Fibroblast of upper back skin (primary cell): ENCODE results near the gene CAPN15.
A peak's percentile ranks its signal among the peaks of the same experiment; 100 is the strongest.
"Not testable (repeated sequence)": the region's sequence is repeated elsewhere in the genome, so short reads cannot be mapped to it uniquely, and the experiment has no call there.

Experiments
- DNase-seq: peaks from one replicate; pipeline ENCODE4 v3.0.0-alpha.2; 2013

CAPN15 gene

DNA sequence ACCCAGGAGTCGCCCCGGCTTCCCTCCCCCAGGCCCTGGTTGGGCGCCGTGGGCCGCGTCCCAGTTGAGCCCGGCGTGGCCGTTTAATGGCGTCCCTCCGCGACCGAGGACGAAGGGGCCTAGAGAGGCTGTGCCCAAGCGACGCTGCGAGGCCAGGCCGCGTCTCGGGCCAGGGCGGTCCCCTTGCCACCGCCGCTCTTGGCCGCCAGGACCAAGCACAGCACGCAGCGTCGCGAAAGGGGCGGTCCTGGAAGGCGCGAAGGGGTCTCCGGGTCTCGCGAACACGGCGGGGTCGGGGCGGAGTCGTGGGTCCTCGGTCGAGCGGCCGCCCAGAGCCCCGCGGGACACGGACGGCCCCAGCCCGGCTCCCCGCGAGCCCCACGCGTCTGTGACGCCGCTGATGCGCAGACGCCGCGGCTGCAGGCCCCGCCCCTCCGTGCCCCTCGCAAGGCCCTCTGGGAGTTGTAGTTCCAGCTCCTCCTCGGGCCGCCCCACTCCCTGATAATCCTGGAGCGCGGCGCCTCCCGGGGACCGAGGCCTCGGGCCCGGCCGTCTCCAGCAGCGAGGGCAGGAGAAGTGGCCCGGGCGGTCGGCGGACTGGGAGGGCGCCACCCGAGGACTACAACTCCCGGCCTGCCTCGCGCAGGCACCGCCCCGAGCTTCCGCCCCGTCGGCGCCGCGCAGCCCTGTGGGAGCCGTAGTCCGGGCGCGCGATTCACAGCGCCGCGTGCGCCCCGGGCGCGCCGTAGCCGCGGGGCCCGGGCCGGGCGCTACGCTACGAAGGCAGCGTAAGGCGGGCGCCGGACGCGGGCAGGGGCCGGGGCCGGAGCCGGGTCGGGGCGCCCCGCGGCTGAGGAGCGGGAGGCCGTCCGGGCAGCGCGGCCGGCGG is at the start of gene CAPN15:
Gene CAPN15 (plus strand): TSS at position 698 of the 889 bp plus-strand sequence. CDS start 19,127 bp downstream, outside the sequence.
- peak; percentile 81 for DNase-seq

DNA sequence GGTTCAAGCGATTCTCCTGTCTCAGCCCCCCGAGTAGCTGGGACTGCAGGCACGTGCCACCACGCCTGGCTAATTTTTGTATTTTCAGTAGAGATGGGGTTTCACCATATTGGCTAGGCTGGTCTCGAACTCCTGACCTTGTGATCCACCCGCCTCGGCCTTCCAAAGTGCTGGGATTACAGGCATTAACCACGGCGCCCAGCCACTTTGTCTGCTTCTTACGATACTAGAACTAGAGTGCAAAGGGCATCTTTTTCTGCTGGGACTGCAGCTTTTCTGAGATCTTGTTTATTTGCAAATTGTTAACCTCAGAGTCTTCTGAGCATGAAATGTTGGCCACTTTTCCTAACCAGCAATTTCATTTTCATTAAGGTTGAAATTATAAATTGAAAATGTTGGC is 49.2 kb upstream of the CAPN15 start:
- DNase-seq = not testable (repeated sequence)

DNA sequence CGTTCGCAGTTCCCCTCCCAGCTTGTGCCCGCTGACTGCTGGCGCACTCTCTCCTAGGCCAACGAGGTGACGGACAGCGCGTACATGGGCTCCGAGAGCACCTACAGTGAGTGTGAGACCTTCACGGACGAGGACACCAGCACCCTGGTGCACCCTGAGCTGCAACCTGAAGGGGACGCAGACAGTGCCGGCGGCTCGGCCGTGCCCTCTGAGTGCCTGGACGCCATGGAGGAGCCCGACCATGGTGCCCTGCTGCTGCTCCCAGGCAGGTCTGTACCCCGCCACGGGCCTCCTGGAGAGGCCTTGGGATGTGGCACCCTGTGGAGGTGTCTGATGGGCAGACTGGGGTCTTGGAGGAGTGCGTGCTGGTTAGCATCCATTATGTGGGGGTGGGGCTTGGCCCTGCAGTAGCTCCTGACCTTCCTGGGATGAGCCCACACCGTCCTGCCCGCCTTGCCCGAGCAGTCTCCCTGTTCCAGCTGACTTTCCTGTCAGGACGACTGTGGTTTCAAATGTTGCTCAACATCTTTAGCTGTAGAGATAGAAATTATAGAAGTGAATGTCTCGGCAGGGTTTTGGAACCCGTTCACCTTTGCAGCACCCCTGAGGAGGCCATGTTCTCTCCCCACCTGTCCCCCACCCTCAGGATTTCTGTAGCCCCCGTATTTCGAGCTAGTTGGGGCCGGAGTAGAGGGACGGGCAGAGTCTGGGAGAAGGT is 44.9 kb upstream of the CAPN15 start:
- DNase-seq = no peak

DNA sequence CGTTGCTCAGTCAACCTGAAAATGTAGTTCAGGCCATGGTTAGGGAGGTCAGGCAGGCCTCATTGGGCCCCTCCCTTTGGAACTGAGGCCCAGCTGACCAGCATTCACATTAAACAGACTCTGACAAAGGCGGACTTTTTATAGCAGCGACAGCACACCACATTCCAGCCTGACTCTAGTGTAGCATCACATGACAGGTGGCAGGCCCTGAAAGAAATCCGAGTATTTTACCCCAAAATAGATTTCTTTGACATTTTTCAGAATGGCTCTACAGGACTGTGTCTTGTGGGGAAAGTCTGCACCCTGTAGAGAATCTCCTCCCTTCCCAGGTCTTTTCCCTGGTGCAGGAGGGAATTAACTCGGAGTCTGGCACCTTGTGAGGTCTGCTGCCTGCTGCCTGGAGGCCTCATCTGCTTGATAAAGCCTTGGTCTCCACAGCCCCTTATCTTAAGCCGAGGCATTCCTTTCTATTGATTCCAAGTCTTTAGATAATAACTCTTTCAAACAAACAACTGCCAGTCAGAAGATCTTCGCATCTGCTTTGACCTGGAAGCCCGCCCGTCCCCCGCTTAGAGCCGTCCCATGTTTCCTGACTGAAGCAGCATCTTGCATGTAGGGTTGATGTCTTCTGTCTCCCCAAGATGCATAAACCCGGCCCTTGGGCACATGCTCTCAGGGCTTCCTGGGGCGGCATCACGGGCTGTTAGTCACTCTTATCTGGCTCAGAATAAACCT is 44.0 kb upstream of the CAPN15 start:
- DNase-seq = no peak

DNA sequence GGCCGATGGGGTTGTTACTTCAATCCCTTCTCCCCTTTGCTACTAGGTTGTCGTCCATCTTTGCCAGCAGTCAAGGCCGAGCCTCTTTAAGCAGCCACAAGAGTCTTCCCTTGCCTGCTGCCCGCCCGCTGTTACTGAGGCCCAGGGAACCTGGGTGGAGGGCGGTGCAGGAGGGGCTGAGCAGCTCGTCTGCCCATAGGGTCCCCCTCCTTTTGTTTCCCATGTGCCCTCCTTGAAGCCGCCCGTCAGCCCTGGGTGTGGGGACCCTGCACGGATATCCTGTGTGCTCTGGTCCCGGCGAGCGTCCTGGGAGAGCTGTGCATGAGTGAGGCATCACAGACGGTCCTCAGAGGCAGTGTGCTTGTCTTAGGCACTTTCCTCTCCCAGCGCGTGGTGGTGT is 37.9 kb upstream of the CAPN15 start:
- no peak for DNase-seq

DNA sequence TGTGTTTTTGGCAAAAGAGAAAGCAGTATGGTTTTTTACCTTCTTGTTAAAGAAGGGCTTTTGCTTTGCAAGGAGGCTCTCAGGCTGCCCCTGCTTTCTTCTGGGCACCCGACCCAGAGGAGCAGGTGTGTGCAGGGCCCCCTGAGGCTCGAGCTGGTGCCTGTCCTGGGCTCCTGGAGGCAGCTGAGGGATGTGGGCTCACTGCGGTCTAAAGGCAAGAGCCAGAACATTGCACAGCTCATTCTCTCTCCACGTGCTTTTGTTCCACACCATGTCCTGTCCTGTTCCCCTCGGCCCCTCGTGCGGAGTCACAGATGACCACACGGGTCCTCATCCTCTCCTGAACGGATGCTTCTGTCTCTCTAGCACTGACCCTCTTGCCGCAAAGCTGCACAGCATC is 36.7 kb upstream of the CAPN15 start:
- no peak for DNase-seq

DNA sequence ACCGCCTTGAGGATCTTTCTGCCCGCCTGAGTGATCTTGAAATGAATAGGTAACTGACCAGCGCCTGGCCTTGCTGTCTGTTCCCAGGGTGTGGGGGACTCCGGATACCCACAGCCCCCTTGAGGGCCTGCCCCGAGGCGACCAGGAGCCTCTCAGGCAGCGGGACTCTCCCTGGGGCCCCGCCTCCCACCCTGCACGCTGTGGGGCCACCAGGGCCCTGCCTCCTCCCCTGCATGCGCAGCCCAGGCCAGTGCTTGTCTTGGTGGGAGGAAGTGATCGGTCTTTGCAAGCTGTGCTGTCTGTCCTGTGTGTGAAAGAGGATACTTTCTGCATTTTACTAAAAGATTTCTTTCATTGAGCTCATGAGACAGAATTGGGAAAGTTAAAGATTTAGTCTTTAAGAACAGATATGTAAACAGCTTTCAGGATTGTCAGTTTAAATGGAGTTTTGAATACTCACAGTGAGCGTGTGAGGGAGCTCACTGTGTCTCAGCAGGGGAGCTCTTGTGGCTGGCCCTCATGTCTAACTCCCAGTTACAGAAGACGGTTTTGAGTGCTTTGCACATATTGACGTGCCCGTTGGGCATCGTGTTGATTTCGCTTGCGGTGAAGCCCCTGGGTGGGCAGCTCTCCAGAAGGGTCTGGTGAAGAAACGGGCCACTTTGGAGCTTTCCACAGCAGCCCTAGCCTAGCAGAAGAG is 36.1 kb upstream of the CAPN15 start:
- DNase-seq = no peak

DNA sequence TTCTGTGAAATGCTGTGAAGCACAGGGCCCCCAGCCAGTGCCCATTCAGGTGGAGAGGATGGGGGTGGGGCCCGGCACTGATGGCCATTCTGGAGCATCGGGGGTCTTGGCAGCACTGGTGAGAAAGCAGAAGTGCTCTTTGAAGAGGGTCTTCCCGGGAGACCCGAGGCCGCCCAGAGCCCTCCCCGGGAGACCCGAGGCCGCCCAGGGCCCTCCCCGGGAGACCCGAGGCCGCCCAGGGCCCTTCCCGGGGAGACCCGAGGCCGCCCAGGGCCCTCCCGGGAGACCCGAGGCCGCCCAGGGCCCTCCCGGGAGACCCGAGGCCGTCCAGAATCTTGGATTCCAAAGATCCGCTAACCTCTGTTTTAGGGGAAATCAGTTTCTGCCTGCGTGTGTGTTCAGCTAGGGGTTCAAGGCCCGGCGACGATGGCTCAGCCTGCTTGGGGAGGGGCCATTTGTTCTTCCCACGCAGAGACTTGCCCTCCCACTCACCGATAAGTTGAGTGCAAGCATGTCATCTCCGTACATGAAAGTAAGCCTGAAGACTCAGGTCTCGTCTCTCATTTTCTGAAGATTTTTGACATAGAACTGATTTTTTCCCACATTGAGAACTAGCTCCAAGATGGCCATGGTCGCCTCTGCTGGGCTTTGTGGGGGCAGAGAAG is 35.2 kb upstream of the CAPN15 start:
- DNase-seq = no peak

DNA sequence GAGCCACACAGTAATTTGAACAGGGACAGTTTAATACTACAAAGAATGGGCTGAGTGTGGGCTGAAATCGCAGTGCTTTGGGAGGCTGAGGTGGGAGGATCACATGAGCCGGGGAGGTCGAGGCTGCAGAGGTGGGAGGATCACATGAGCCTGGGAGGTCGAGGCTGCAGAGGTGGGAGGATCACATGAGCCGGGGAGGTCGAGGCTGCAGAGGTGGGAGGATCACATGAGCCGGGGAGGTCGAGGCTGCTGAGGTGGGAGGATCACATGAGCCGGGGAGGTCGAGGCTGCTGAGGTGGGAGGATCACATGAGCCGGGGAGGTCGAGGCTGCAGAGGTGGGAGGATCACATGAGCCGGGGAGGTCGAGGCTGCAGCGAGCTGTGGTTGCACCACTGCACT is 32.8 kb upstream of the CAPN15 start:
- not testable (repeated sequence) for DNase-seq

DNA sequence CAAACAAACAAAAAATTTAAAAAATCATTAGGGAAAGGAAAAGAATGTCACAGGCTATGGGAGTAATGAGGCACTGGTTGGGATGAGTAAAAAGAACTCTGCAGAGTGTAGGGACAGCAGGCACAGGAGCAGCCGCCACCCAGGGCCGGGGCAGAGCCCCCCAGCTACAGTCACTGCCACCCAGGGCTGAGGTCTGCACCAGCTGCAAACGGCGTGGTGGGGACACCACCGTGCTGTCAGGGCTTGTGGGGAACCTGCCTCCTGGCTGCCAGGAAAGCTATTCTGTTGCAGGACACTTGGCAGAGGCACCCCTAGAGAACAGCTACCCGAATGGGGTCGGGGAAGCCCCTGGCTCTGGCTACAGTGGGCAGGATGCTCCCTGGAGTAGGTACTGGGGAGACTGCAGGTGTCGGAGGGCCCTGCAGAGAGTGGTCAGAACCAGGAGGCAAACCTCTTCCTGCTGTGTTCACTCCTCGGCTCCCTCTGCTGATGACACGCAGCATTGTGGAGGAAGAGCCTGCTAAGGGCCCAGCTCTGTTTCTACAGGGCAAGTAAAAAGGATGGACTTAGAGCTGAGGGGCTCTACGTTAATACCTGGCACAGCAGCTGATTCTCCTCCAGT is 32.3 kb upstream of the CAPN15 start:
- peak; percentile 12 for DNase-seq

DNA sequence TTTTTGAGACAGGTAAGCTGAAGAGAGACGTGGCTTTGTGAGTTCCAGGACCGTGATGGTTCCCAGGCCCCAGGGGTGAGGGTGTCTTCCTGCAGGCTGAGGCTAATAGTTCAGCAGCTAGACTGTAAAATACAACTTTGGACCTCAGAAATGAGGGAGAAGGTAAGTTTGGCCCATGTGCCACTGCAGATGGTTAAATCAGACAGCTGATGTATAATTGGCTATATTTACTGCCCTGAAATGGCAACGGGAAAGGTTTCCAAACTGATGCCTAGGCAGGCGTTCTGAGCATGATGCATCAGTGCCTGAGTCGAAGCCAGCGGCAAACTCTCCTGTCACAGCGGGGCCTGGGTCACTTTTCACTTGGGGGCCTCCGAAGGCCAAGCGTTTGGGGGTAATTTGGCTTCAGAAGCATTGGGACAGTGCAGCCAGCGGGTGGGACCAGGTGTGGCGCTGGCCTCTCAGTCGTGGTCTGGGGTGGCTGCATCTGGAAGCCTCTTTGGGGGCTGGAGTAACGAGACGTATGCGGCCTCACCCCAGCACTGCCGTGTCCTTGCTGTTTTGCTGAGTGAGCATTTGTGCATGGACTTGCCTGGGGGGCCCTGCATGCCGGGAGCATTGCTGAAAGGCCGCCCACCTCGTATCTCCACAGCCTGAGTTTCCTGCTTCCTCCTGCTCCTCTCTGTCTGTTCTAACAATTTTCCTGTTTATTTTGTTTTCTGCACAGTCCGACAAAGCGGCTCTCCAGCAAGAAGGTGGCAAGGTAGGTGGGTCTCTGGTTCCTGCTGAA is 31.2 kb upstream of the CAPN15 start:
- DNase-seq = no peak

DNA sequence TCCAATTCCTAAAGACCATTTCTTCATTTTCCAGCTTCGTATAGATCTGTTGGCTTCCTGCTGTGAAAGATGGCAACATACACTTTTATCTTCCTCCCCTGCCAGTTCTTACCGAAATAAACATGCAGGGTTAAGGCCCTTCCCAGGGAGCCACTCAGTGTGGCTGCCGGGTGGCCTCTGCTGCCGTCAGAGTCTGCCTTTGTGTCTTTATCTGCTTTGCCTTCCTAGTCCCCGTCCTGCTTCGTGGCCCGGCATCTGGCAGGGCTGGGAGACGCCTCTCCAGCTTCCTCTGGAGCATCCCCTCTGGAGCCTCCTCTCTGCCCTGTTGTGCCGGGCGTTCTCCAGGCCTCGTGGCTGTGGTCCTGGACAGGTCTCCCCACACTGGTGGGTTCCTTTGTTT is 30.3 kb upstream of the CAPN15 start:
- no peak for DNase-seq

DNA sequence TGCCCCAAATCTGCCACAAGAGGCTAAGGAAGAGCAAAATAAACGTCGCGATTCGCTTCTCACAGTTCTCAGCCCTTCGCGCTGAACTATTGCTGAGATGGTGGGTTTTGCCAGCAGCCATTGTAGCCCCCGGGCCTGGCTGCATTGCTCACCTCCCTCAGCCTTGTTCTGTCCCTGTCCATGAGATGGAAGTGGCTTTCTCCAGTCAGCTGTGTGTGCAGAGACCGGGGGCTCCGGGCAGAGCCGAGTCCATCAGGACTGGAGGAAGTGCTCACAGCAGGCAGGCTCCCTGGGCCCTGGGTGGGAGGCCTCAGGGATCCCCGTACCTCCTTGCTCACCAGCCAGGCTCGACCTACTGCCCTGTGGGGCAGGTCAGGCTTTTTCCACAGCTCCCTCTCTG is 27.6 kb upstream of the CAPN15 start:
- DNase-seq = no peak

DNA sequence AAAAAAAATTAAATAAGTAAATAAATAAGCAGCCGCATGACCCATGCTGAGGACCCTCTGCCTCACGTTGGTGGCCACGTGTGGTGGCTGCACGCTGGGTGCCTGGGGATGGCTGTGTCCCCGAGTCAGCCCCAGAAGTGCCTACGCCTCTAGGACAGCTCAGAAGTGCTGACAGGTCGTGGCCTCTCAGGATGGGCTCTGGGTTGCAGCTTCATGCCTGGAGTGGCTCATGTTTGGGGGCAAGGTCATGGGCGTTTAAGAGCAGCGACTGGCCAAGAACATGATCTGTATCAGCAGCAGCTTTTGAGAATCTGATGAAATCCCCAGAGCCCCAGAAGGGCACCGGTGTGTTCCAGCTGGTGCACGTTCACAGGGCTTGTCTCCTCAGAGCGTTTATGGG is 26.8 kb upstream of the CAPN15 start:
- no peak for DNase-seq

DNA sequence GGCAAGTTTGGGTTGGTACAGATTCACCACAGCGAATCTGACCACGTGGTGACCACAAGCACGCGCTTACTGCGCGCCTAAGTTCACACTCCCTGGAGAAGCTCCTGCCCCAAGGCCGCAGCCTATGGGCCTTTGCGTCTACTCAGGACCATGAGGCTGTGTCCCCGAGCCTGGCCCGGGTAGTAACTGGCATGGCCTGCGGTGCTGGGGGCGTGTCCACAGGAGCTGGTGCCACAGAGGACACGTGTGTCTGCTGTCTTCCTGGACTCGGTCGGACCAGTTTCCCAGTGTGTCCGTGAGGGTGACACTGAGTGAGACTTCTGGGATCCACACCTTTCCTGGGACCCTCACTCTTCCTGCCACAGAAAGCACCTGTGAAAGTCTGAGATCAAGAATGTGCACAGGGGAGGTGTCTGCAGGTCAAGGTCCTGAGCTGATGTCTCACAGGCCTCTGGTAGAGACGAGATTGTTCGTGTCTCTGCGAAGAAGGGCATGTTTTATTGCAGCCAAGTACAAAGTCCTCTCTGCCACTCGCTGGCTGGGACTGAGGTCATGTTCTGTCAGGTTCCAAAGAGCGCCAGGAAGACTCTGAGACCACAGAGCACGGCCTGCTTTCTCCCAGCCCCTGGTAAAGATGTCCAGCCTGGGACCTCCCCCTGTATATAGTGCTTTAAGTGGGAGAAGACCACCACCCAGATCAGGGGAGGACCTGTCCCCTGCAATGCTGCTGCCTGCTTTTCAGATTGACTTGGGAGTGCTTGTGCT is 25.2 kb upstream of the CAPN15 start:
- no peak for DNase-seq

DNA sequence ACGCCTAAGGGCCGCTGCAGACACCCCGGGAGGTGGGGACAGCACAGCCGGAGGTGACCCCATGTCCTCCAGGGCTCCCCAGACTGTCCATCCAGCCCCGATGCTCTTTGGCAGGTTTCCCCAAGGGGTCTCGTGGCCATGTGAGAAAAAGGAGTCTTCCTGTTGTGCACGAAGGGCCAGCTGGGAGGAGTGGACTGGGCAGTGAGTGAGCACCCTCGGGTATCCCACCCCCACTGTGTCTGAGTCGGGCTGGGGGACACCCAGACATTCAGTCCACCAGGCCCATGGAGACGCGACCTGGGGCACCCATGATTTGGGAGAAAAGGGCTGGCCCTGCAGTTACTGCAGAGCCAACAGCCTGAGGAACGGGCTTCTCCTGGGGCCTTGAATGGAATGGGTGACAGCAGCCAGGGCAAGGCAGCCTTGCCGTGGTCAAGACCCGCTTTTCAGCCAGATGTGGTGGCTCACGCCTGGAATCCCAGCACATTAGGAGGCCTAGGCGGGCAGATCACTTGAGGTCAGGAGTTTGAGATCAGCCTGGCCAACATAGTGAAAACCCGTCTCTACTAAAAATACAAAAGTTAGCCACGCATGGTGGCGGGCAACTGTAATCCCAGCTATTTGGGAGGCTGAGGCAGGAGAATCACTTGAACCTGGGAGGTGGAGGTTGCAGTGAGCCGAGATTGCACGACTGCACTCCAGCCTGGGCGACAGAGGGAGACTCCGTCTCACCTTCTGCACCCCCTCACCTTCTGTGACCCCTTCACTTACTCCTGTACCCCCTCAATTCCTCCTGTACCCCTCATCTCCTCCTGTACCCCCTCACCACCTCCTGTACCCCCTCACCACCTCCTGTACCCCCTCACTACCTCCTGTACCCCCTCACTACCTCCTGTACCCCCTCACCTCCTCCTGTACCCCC is 24.1 kb upstream of the CAPN15 start:
- DNase-seq = no peak

DNA sequence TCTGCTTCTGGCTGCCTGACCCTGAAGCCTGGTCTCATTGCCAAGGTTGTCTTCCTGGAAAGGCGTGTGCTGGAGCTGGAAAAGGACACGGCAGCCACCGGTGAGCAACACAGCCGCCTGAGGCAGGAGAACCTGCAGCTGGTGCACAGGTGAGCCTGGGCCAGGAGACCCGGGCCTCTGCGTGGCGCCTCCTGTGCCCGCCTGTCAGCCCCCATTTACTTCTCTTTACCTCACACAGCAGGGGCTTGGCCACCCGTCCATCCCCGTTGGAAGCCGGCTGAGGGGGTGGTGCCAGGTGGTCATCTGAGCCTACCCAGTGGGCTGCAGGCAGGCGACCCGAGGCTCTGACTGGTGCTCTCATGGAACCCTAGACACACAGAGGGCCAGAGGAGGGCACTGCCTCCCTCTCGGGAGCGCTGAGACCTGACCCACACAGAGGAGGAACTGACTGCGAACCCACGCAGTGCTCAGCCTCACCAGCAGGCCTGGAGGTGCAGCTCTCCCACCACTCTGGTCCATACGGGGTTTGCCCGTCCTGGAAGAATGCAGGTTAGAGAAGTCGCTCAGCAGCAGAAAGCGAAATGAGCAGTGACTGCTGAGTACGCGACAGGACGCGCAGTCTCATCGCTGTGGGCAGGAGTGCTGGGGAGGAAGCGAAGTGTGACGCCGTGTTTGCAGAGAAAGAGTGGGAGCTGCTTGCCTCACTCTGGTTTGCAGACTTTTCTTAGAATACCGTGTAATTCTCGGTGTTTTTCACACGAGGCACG is 21.9 kb upstream of the CAPN15 start:
- DNase-seq = no peak

DNA sequence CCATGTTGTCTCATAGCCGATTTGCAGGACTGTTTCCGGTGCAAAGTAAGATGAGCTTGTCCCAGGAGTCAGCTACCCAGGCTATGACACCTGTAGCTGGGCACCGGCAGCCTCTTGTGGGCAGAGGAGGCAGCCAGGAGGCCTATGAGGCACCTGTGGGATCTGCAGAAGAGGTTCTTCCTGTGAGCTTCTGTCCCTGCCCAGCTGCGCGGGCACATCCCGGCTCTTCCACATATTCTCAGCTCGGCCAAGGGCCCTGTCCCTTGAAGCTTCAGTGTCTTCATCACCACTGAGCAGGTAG is 21.3 kb upstream of the CAPN15 start:
- no peak for DNase-seq
